Epithelial cell of proximal tubule (primary cell): ENCODE measurements around the gene PIKFYVE. TPM values are rescaled to one million over a fixed set of nuclear protein-coding genes. Genes with fewer than 3 reads are reported as not detected.

ENCODE experiments used
- DNase-seq: peaks from one replicate; pipeline ENCODE4 v3.0.0-alpha.2; 2011; ENCODE audit warnings: low read depth
- H3K4me3 ChIP-seq: 2 replicates; pipeline ENCODE4 v1.5.1; 2011; ENCODE audit warnings: low read depth, mild to moderate bottlenecking, low read length
- total RNA-seq: library from RNA; depleted of rRNA; stranded (reverse); fragments of >200 nt; gene quantifications from 2 replicates; pipeline ENCODE4 v1.2.3, GENCODE V29; 2015
- TF ChIP-seq, protein P1 (sequence below): conservative IDR thresholded peaks from 2 replicates; pipeline ENCODE4 v1.5.1; 2012; ENCODE audit warnings: low read depth, mild to moderate bottlenecking, low read length

PIKFYVE gene
- total RNA-seq, 1 donor from 2014 or later: 13.8 TPM

DNA sequence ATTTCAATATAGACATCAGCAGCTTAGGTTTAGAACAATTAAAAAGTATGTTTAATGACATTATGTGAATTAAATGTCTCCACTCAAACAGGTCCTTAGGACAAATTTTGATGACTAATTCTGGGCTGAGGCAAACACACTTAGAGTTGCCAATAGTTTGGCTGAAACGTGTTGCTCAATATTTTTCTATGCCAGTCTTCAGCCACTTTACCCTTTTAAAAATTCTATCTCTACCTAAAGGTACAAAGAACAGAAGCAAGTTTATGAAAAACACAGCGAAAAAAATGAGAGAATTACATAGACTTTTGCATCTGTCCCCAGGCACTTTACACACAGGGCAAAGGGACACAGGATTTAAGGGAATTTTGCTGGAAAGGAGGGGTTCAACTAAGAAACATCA is 15.7 kb upstream of the PIKFYVE start:
- no peak for DNase-seq
- no peak overlapping the region for H3K4me3 ChIP-seq
- TF ChIP-seq, protein P1, sequence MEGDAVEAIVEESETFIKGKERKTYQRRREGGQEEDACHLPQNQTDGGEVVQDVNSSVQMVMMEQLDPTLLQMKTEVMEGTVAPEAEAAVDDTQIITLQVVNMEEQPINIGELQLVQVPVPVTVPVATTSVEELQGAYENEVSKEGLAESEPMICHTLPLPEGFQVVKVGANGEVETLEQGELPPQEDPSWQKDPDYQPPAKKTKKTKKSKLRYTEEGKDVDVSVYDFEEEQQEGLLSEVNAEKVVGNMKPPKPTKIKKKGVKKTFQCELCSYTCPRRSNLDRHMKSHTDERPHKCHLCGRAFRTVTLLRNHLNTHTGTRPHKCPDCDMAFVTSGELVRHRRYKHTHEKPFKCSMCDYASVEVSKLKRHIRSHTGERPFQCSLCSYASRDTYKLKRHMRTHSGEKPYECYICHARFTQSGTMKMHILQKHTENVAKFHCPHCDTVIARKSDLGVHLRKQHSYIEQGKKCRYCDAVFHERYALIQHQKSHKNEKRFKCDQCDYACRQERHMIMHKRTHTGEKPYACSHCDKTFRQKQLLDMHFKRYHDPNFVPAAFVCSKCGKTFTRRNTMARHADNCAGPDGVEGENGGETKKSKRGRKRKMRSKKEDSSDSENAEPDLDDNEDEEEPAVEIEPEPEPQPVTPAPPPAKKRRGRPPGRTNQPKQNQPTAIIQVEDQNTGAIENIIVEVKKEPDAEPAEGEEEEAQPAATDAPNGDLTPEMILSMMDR: no peak

- H3K4me3 ChIP-seq: no peak overlapping the region
- DNase-seq: no peak
- TF ChIP-seq, protein P1: no peak
Observed at GRCh38 chr2:208251098-208251497, 15.0 kb upstream of the PIKFYVE start.

DNA sequence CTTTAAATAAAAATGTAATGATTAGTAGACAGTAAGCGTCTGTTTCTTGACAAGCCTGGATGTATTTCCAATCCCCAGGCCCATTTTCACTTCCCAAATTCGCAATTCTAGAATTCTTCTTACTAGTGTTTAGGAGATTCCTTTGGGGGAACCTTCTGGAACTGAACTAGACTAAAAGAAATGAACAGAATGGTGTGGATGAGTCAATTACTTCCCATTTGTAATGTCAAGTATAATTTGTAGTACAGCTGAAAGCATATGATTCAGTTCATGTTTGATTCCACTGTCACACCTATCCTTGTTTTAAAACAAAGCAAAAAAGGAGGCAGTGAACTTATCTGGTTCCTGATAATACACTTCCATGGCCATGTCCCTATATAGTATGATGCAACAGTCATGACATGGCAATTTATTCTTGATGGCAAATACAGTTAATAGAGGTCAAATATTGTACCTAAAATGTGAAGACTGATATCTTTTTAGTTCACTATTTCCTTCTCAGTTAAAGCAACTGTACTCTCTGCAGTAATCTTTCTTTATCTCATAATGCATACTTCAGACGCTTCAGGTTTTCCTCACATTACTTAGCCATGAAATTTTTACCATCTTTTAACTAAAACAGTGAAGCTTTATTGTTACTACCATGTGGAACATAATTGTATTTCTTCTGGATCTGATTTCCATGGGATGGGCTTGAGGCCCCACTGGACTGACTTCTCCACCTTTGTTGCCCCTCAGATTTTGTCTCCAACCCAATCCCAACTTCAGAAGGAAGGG is 13.2 kb upstream of the PIKFYVE start:
- DNase-seq: no peak
- TF ChIP-seq, protein P1: no peak
- peak overlapping the region; percentile 69 for H3K4me3 ChIP-seq

- TF ChIP-seq, protein P1: no peak
- peak overlapping the region; percentile 69 for H3K4me3 ChIP-seq
- DNase-seq: no peak
Observed at GRCh38 chr2:208253600-208254117, 12.4 kb upstream of the PIKFYVE start.

- DNase-seq: no peak
- H3K4me3 ChIP-seq: peak overlapping the region; percentile 69
- TF ChIP-seq, protein P1: peak; percentile 85
Observed at GRCh38 chr2:208254118-208254870, 11.8 kb upstream of the PIKFYVE start.

- peak within 1 kb of the TSS; percentile 69 for H3K4me3 ChIP-seq
- no peak for DNase-seq
- TF ChIP-seq, protein P1: peak; percentile 57
Observed at GRCh38 chr2:208254871-208255556, 11.0 kb upstream of the PIKFYVE start, which contains the start of gene IDH1. IDH1 (minus strand) TSS chr2:208255071; CDS start chr2:208251551, 3,520 bp downstream.
